Measurements from ENCODE around the gene PIEZO1. TPM values are rescaled to one million over a fixed set of nuclear protein-coding genes. Genes with fewer than 3 reads are reported as not detected.
A peak's percentile ranks its signal among the peaks of the same experiment; 100 is the strongest.

The PIEZO1 gene
- total and polyA plus RNA-seq, 9 of the 15 experiments (the other 6 are each of a cell fraction or from before 2014, with no cell fraction given) = 3.6 to 432 (median 131) TPM

- TF ChIP-seq NRF1 (conservative IDR thresholded peaks at IDR 0.05 in 1 of 2, IDR thresholded peaks at IDR 0.05 in 1 of 2) (peak; percentile 79 to 84), SRSF3 (IDR thresholded peaks at IDR 0.05; ENCODE audit: insufficient read depth, low read length) (no peak), PHF8 (IDR thresholded peaks at IDR 0.05; ENCODE audit: borderline replicate concordance, low read length) (peak; percentile 45; the same call in 1 of the 2 replicates), CEBPG (CRISPR knock-in tag; IDR thresholded peaks at IDR 0.05) (peak; percentile 100), CEBPG (tag; conservative IDR thresholded peaks at IDR 0.05 in 1 of 2, IDR thresholded peaks at IDR 0.05 in 1 of 2) (peak; percentile 88 to 91), RBM22 (IDR thresholded peaks at IDR 0.05; ENCODE audit: low read depth, low read length, poor library complexity, severe bottlenecking) (no peak), BRCA1 (IDR thresholded peaks at IDR 0.05) (no peak), BRCA1 (CRISPR knock-in tag; IDR thresholded peaks at IDR 0.05) (0 out of 2 replicates have a peak, but pooled peaks have one; percentile 64), ZNF197 (CRISPR knock-in tag; IDR thresholded peaks at IDR 0.05; ENCODE audit: low read depth) (peak; percentile 52; the same call in 1 of the 2 replicates), POLR2A (conservative IDR thresholded peaks at IDR 0.05) (peak; percentile 74; the same call in 1 of the 2 replicates), ZNF175 (CRISPR knock-in tag; IDR thresholded peaks at IDR 0.05; ENCODE audit: low read depth) (0 out of 2 replicates have a peak, but pooled peaks have one; percentile 47), ZNF586 (CRISPR knock-in tag; conservative IDR thresholded peaks at IDR 0.05) (no peak), SNIP1 (IDR thresholded peaks at IDR 0.05; ENCODE audit: low read depth) (no peak), GATAD2A (IDR thresholded peaks at IDR 0.05) (peak; percentile 84; the same call in 1 of the 2 replicates), ZNF431 (CRISPR knock-in tag; IDR thresholded peaks at IDR 0.05) (no peak), NFE2 (IDR thresholded peaks at IDR 0.05; ENCODE audit: low read depth) (no peak), THRAP3 (IDR thresholded peaks at IDR 0.05; ENCODE audit: borderline replicate concordance) (no peak), NFATC3 (IDR thresholded peaks at IDR 0.05) (no peak), SAFB2 (IDR thresholded peaks at IDR 0.05; ENCODE audit: borderline replicate concordance, low read depth, low read length, severe bottlenecking) (no peak), ZNF12 (CRISPR knock-in tag; IDR thresholded peaks at IDR 0.05) (no peak), ZNF707 (CRISPR knock-in tag; conservative IDR thresholded peaks at IDR 0.05) (no peak), EWSR1 (IDR thresholded peaks at IDR 0.05; ENCODE audit: borderline replicate concordance, low read depth, partially characterized antibody) (no peak), SUPT5H (IDR thresholded peaks at IDR 0.05) (peak; percentile 70)
- TF ChIP-seq, protein P1, sequence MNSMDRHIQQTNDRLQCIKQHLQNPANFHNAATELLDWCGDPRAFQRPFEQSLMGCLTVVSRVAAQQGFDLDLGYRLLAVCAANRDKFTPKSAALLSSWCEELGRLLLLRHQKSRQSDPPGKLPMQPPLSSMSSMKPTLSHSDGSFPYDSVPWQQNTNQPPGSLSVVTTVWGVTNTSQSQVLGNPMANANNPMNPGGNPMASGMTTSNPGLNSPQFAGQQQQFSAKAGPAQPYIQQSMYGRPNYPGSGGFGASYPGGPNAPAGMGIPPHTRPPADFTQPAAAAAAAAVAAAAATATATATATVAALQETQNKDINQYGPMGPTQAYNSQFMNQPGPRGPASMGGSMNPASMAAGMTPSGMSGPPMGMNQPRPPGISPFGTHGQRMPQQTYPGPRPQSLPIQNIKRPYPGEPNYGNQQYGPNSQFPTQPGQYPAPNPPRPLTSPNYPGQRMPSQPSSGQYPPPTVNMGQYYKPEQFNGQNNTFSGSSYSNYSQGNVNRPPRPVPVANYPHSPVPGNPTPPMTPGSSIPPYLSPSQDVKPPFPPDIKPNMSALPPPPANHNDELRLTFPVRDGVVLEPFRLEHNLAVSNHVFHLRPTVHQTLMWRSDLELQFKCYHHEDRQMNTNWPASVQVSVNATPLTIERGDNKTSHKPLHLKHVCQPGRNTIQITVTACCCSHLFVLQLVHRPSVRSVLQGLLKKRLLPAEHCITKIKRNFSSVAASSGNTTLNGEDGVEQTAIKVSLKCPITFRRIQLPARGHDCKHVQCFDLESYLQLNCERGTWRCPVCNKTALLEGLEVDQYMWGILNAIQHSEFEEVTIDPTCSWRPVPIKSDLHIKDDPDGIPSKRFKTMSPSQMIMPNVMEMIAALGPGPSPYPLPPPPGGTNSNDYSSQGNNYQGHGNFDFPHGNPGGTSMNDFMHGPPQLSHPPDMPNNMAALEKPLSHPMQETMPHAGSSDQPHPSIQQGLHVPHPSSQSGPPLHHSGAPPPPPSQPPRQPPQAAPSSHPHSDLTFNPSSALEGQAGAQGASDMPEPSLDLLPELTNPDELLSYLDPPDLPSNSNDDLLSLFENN (IDR thresholded peaks at IDR 0.05; ENCODE audit: low read depth in 2 of 2, low read length in 2 of 2) = no peak
Measured at GRCh38 chr16:88770461-88771293, 14.3 kb downstream of the PIEZO1 start (continued).
